CD4-positive, alpha-beta T cell treated with Interleukin-10 for 1 hour (primary cell): Measurements from ENCODE around the gene TRIM26.

Experiments used
- DNase-seq: peaks from one replicate; pipeline ENCODE4 v3.0.0-alpha.2; 2020

Gene TRIM26

DNA sequence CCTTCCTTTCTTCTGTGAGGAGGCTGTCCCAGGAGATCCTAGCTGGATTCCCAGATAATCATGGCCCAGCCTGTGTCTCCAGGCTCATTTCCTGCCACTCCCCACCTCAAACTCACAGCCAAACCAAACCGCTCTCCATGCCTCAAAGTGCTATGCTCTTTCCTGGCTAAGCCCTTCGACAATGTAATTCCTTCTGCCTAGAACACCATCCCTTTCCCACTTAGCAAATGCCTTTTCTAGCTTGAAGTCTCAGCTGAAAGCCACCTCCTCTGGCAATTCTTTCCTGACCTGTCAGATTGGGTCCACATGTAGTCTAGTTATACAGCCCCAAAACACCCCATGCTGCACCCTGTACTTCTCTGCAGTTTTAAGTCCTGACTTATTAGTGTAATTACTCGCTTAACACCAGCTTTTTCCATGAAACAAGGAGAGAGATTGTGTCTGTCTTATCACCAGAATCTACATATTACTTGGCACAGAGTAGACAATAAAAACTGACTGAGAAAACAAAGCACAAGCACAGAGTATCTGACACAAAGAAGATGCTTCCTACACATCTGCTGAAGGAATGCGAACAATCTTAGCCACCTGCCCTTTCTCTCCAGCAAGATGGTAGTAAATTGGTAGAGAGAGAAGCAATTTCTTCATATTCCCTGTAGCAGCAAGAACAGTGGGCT lies 5.4 kb downstream of the TRIM26 start:
- no peak for DNase-seq

GRCh38 chr6:30206799-30207618 lies 6.2 kb downstream of the TRIM26 start:
- no peak for DNase-seq

DNA sequence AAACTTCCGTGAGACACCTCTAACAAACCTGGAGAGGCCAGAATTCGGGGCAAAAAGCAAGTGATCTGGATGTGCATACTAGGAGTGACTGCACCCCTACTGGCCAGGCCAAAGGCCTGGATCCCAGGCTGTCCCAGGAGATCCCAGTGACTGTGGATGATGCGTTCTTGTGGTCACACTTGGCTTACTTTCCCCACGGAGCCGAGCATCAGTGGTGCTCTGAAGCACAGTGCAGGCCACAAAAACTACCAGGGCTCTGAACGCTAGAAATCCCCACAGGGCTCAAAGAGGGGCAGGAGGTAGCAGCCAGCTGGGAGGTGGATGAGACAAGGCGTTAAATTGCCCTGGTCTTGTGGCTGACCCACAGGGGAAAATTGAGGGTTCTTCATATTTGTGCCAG lies 7.1 kb downstream of the TRIM26 start:
- no peak for DNase-seq

DNA sequence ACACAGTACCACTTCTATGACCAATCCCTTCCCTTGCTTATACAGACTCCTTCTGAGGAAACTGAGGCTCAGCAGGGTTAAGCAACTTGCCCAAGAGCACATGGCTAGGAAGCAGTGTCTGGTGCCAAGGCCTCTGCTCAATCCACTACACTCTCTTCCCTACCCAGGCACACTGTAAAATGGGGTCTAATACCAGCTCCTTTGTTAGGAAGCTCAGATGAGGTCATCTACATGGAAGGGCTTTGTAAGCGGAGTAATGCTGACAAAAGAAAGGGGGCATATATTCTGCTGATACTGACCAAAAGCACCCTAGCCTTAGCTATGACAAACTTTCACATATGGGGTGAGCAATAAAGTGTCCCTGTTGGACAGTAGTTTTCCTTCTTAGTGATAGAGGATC lies 9.1 kb downstream of the TRIM26 start:
- DNase-seq: no peak

- DNase-seq: no peak
Measured at GRCh38 chr6:30202366-30202765, 10.8 kb downstream of the TRIM26 start.

DNA sequence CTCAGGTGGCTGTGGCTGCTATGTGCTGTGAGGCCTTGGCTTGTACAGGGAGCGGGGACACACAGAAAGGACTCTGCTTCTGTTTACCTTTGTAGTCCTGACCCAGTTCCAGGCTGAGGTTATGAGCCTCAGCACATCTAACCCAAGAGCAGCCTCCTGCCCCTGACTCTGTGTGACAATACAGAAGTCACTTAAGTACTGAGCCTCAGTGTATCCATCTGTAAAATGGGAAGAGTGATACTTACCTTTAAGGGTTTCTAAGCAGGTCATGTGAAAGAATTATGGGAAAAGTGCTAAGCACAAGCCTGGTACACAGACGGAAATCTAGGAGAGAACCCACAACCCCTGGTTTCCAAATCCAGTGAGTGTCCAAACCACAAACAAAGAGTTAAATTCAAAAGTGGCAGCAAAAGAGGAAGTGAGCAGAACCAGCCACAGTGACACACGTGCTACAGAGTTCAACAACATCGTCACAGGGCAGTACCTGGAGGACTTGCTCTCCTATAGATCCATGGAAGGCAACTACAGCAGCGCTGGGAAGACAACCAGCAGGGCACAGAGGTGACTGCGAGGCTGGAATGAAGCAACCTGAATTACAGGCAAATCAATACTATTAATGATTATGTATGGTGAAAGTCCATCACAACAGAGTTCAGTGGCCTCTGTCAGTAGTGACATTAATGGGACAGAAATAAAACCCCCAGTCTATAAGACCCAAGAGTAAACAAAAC lies 12.5 kb downstream of the TRIM26 start:
- no peak for DNase-seq

DNA sequence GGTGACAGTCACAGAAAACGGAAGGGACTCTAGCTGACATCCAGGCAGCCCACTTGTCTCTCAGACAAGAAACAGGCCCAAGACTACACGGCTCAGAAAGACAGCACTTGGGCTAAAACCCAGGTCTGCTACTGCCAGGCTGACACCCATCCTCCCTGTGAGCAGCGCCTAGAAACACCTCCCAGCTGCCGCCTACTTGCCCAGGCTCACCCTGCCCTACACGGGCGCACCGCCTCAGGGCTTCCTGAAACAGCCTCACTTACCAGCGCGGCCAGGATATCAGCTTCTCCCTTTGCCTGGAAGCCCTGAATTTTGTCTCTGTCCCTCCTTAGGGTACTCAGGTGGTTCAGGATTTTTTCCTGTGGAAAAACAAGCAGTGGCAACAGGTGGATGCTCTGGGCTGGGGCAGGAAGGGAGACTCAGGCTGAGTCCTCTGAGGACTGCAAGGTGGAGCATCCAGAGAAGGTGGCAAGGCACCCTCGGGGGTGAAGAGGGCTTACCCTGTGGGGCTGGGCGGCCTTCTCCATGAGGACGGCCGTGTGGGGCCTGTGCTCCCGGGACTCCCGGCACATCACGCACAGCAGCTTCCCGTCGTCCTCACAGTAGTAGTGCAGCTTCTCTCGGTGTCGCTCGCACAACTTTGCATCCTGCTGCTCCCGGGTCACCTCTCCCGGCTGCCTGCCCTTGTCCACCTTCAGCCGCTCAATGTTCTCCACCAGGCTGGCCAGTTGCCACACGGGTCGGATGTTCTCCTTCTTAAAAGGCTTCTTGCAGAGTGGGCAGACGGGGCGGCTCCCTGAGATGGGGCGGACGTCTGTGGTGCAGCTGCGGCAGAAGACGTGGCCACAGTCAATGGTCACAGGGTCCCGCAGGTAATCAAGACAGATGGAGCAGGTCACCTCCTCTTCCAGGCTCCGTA lies 14.8 kb downstream of the TRIM26 start:
- no peak for DNase-seq

DNA sequence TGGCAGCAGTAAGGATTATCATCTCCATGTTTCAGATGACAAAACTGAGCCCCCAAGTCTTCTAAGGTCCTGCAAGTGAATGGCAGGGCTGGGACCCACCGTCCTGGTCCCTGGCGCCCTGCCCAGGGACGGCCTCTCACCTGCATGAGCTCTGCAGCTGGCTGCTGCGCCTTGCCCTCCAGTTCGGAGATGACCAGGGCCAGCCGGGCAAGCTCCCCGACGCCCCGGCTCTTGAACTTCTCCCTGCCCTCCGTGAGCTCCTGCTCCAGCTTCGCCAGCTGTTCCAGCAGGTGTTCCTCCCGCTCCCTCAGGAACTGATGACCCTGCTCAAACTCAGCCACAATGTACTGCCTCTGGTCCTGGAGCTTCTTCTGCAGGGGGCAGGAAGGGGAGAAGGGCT lies 16.8 kb downstream of the TRIM26 start:
- DNase-seq: no peak

DNA sequence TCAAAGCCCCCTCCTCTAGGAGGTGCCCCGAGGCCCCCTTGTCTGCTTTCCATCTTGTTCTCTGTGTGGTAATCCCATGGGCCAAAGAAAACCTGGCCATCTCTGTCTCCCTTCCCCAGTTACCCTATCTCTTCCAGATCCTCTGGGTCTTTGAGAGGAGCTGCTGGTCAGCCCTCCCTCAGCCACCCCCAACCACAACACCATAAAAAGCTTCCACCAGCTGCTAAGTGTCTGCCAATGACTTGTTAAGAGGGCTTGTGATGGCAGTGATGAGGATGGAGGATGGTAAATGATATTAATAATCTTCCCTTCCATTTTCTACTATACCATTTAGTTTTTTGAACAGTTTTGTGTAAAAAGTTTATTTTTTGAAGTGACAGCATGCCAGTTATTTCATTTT lies 17.3 kb downstream of the TRIM26 start:
- no peak for DNase-seq

DNA sequence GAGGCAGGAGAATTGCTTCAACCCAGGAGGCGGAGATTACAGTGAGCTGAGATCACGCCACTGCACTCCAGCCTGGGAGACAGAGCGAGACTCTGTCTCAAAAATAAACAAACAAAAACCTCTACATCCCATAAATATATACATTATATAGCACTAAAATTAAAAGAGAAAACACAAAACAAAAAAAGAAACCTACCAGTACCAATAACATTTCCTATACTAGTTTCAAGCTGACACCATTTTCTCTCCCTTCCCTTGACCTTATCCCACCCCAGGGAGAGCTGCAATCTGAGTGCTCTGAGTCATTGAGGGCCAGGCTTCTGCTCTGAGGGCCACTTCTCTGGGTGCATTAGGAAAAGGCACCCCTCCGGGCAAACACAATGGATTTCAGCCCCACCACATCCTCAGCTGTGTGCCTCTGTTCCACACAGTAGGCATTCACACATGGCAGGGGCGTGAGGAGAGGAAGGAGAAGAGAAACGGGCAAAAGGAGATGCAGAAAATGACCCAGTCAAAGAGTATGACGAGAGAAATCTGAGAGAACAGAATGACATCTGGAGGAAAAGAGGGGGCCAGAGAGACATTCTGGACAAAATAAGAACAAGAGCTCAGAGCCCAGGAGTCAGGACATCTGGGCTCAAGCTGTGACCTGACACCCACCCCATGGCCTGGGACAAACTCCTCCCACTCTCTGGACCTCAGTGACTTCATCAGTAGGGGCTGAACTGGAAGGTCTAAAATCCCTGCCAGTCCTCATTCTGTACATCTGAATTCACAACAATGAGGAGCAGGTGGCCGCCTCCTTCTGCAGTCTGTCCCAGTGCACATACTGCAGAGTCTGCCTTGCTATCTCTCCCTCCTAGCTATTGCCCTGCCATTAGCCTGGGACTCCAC lies 18.2 kb downstream of the TRIM26 start:
- DNase-seq: no peak

- DNase-seq: no peak
Measured at GRCh38 chr6:30192076-30192475, 21.1 kb downstream of the TRIM26 start.

GRCh38 chr6:30188541-30188940 lies 24.7 kb downstream of the TRIM26 start:
- no peak for DNase-seq

- DNase-seq: no peak
Measured at GRCh38 chr6:30185846-30186484, 27.2 kb downstream of the TRIM26 start.

GRCh38 chr6:30184417-30185031 lies 28.7 kb downstream of the TRIM26 start:
- no peak for DNase-seq

DNA sequence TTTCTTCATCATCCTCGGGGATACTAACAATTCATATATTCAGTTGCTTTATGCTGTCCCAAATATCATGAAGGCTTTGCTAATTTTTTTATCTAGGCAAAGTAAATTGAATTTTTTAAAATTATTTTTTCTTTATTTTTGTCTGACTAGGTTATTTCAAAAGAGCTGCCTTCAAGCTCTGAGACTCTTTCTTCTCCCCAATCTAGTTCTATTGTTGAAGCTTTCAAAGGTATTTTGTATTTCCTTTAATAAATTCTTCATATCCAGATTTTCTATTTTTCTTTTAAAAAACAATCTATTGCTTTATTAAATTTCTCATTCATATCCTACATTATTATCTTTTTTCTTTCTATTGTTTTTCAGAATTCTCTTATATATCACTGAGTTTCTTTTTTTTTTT lies 33.1 kb downstream of the TRIM26 start:
- no peak for DNase-seq

DNA sequence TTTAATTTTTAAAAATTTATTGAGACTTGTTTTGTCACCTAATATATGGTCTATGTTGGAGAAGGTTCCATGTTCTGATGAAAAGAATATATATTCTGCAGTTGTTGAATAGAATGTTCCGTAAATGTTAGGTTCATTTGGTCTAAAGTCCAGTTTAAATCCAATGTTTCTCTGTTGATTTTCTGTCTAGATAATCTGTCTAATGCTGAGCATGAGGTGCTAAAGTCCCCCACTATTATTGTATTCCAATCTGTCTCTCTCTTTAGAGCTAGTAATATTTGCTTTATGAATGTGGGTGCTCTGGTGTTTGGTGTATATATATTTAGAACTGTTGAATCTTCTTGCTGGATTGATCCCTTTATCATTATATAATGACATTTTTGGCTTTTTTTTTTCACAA lies 34.4 kb downstream of the TRIM26 start:
- no peak for DNase-seq

DNA sequence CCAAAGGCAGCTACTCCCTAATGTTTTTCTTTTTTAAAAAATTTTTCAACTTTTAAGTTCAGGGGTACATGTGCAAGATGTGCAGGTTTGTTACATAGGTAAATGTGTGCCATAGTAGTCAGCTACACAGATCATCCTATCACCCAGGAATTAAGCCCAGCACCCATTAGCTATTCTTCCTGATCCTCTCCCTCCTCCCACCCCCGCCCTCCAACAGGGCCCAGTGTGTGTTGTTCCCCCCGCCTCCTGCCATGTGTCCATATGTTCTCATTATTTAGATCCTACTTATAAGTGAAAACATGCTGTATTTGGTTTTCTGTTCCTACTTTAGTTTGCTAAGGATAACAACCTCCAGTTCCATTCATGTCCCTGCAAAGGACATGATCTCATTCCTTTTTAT lies 37.4 kb downstream of the TRIM26 start:
- DNase-seq: no peak

DNA sequence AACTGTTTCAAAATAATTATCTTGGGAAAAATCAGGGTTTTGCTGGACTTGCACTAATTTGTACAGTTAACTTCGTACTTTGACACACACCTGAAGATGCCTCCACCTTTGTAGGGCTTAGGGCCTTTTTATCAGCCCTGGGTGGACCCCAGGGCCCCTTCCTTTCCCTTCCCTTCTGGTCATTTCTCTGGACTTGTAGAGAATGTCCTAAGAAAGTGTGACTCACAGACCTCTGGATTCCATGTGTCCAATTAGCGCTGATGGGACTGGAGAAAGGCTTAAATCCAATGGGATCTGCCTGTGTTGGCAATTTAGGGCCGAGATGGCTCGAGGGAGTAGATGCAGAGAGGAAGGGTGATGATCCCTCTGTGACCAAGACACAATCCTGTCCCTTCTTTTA lies 40.5 kb downstream of the TRIM26 start:
- DNase-seq: no peak

DNA sequence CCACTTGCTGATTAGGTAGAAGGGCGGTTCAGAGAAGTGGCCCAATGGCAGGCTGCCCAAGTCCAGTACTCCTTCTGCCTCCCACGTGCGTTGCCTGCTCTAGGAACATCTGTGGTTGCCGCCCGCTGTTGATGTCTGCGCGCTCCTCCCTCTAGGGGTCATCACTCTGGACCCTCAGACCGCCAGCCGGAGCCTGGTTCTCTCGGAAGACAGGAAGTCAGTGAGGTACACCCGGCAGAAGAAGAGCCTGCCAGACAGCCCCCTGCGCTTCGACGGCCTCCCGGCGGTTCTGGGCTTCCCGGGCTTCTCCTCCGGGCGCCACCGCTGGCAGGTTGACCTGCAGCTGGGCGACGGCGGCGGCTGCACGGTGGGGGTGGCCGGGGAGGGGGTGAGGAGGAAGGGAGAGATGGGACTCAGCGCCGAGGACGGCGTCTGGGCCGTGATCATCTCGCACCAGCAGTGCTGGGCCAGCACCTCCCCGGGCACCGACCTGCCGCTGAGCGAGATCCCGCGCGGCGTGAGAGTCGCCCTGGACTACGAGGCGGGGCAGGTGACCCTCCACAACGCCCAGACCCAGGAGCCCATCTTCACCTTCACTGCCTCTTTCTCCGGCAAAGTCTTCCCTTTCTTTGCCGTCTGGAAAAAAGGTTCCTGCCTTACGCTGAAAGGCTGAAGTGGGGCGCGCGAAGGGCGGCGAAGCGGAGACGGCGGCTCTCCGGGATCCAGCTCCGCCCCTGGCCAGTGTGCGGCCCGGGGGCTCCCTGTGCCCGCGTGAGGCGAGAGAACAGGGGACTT lies 41.3 kb downstream of the TRIM26 start:
- no peak for DNase-seq
